Lower lobe of right lung (tissue), 2 donors: ENCODE measurements around the gene HUWE1. TPM values are rescaled to one million over a fixed set of nuclear protein-coding genes. Genes with fewer than 3 reads are reported as not detected.
"Not testable (repeated sequence)": the region's sequence is repeated elsewhere in the genome, so short reads cannot be mapped to it uniquely, and the experiment has no call there.

Source experiments
- ATAC-seq, 2 donors: fragments of 200-7000 bp; cut with Tn5 transposase; one replicate each; pipeline ENCODE4 v1.9.1; 2020 to 2022; ENCODE audit warnings: mild to moderate bottlenecking in 2 of 2, moderate library complexity in 2 of 2
- DNase-seq: peaks from one replicate; pipeline ENCODE4 v3.0.0-alpha.2; 2020
- H3K27ac ChIP-seq: fragments of 200-600 bp; one replicate; pipeline ENCODE4 v1.8.0; 2022
- H3K27me3 ChIP-seq: fragments of 200-600 bp; one replicate; pipeline ENCODE4 v1.8.0; 2022; ENCODE audit warnings: low read depth
- H3K36me3 ChIP-seq: fragments of 200-600 bp; one replicate; pipeline ENCODE4 v1.8.0; 2022; ENCODE audit warnings: mild to moderate bottlenecking
- H3K4me1 ChIP-seq: fragments of 200-600 bp; one replicate; pipeline ENCODE4 v1.8.0; 2022
- H3K4me3 ChIP-seq: fragments of 200-600 bp; one replicate; pipeline ENCODE4 v1.8.0; 2022; ENCODE audit warnings: mild to moderate bottlenecking
- H3K9me3 ChIP-seq: fragments of 200-600 bp; one replicate; pipeline ENCODE4 v1.8.0; 2022
- CTCF ChIP-seq: fragments of 200-600 bp; IDR thresholded peaks from one replicate; pipeline ENCODE4 v1.8.0; 2022; ENCODE audit warnings: antibody characterized with exemption, mild to moderate bottlenecking
- intact Hi-C: fragments of 100-400 bp; cut with DNase I; formaldehyde crosslinking; loops from one replicate; pipeline ENCODE4 v1.11.0; 2022
- total RNA-seq: library from RNA; stranded (reverse); fragmentation: NEBNext Ultra II Directional; extraction: Animal tissue kit (Norgen Biotek cat#: 25700); gene quantifications from one replicate; pipeline ENCODE4 v1.2.1, GENCODE V29; 2021
- donor health status: DM: no; HTN: yes; CAD: no; lungs with severe emphysema.

HUWE1 gene
- total RNA-seq, 1 donor from 2014 or later, result 162 TPM

DNA sequence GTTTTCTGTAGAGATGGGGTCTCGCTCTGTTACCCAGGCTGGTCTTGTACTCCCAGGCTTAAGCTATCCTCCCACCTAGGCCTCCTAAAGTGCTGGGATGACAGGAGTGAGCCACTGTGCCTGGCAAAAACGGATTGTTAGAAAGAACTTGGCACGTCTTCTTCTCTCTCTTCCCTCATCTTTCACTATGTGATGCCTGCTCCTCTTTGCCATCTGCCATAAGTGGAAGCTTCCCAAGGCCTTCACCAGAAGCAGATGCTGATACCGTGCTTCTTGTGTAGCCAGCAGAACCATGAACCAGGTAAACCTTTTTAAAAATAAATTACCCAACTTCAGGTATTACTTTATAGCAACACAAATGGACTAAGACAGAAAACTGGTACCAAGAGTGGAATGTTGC is 36.9 kb upstream of the HUWE1 start:
- H3K27me3 ChIP-seq, result no peaks in the 10 kb centered on the region
- no peak overlapping the region for H3K4me3 ChIP-seq
- intact Hi-C loops, result no loop called here
- DNase-seq (no peak), ATAC-seq (no peak)
- H3K36me3 ChIP-seq, result no peaks in the 10 kb centered on the region
- H3K27ac ChIP-seq, result no peak overlapping the region
- H3K9me3 ChIP-seq, result no peaks in the 10 kb centered on the region
- H3K4me1 ChIP-seq, result no peaks in the 10 kb centered on the region
- TF ChIP-seq CTCF, result no peak

GRCh38 chrX:53721610-53722009 is 35.1 kb upstream of the HUWE1 start:
- H3K9me3 ChIP-seq, H3K27ac ChIP-seq, DNase-seq, intact Hi-C loops, H3K36me3 ChIP-seq, ATAC-seq, H3K4me3 ChIP-seq, H3K27me3 ChIP-seq, H3K4me1 ChIP-seq: not testable (repeated sequence)

DNA sequence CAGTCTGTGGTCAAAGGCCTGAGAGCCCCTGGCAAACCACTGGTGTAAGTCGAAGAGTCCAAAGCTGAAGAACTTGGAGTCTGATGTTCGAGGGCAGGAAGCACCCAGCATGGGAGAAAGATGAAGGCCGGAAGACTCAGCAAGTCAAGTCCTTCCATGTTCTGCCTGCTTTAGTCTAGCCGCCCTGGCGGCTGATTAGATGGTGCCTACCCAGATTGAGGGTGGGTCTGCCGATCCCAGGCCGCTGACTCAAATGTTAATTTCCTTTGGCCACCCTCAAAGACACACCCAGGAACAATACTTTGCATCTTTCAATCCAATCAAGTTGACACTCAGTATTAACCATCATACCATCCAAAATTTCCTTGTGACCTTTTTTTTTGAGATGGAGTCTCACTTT is 33.1 kb upstream of the HUWE1 start:
- intact Hi-C loops, H3K4me3 ChIP-seq, H3K4me1 ChIP-seq, H3K27ac ChIP-seq, H3K27me3 ChIP-seq, DNase-seq, ATAC-seq, H3K36me3 ChIP-seq, H3K9me3 ChIP-seq: not testable (repeated sequence)

GRCh38 chrX:53718073-53718472 is 31.6 kb upstream of the HUWE1 start:
- intact Hi-C loops, result no loop called here
- no peaks in the 10 kb centered on the region for H3K36me3 ChIP-seq
- no peak for DNase-seq
- no peak for TF ChIP-seq CTCF
- peaks cover 6% of the 10 kb centered on the region for H3K4me1 ChIP-seq
- no peak overlapping the region for H3K4me3 ChIP-seq
- H3K27me3 ChIP-seq, result no peaks in the 10 kb centered on the region
- no peak overlapping the region for H3K27ac ChIP-seq
- no peaks in the 10 kb centered on the region for H3K9me3 ChIP-seq
- no peak for ATAC-seq

- H3K27ac ChIP-seq, result no peak overlapping the region
- no peak for TF ChIP-seq CTCF
- no peak for ATAC-seq
Observed at GRCh38 chrX:53717205-53717604, 30.7 kb upstream of the HUWE1 start.

DNA sequence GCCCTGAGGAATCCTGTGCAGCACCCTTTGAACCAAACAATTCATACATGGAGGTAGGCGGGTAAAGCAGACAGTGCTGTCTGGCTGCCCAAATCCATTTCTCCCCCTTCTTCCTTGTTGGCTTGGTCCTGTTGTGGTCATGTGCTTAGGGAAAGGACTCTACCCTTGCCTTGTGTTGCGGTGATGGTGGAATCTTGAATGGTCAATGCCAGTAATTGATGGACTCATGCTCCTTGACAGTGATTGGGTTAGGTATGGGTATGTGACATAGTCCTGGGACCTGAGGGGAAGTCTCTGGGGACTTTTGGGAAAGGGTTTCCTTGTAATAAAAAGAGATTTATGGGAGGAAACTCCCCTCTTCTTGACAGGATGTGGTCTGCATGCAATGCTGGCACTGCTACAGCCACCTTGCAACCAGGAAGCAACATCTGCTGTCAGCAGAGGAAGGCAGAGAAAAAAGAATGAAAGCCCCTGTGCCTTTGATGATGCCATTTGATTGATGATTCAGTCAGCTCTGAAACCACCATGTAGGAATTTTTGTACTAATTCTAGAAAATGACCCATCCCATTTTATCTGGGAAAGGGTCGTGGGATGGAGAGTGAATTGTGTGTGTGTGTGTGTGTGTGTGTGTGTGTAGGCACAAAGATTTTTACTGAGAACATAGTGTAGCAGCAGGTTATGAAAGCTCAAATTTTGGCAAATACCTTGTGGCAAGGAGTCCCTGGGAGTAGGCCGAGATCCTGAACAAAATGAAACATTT is 30.0 kb upstream of the HUWE1 start:
- Histone ChIP-seq H3K27me3 (no peaks in the 10 kb centered on the region), H3K4me1 (peaks cover 6% of the 10 kb centered on the region), H3K27ac (no peak overlapping the region), H3K36me3 (no peaks in the 10 kb centered on the region), H3K9me3 (no peaks in the 10 kb centered on the region), H3K4me3 (no peak overlapping the region)
- no peak for TF ChIP-seq CTCF
- DNase-seq (no peak), ATAC-seq (no peak)
- intact Hi-C loops, result no loop called here

More at GRCh38 chrX:53717205-53717604, 30.7 kb upstream of the HUWE1 start:
- no peak overlapping the region for H3K4me3 ChIP-seq
- no peak for DNase-seq
- H3K9me3 ChIP-seq, result no peaks in the 10 kb centered on the region
- intact Hi-C loops, result no loop called here
- H3K27me3 ChIP-seq, result no peaks in the 10 kb centered on the region
- no peaks in the 10 kb centered on the region for H3K36me3 ChIP-seq
- H3K4me1 ChIP-seq, result peaks cover 6% of the 10 kb centered on the region
